Measurements from ENCODE around the gene PLD5.

Gene PLD5

GRCh38 chr1:242454262-242455051 is 70.0 kb downstream of the PLD5 start:
- FAIRE-seq (peak; percentile 5), DNase-seq (ENCODE audit: insufficient read length, low spot score) (no peak)
- TF ChIP-seq TAF1 (IDR thresholded peaks at IDR 0.05; ENCODE audit: low read depth, low read length), result no peak
- TF ChIP-seq POLR2AphosphoS5 (IDR thresholded peaks at IDR 0.05; ENCODE audit: low read depth, low read length), result no peak
- TF ChIP-seq SPI1 (IDR thresholded peaks at IDR 0.05; ENCODE audit: low read depth, low read length), result no peak
- no peak for TF ChIP-seq POU2F2 (IDR thresholded peaks at IDR 0.05; ENCODE audit: low read depth, low read length)
- no peak for TF ChIP-seq PAX5 (IDR thresholded peaks at IDR 0.05; ENCODE audit: insufficient read depth, low read length, severe bottlenecking)
- TF ChIP-seq POLR2A (IDR thresholded peaks at IDR 0.05; ENCODE audit: low read depth, low read length), result no peak

- no peak for DNase-seq (ENCODE audit: insufficient read length, low spot score)
- TF ChIP-seq PAX5 (IDR thresholded peaks at IDR 0.05; ENCODE audit: insufficient read depth, low read length, severe bottlenecking) (no peak), TAF1 (IDR thresholded peaks at IDR 0.05; ENCODE audit: low read depth, low read length) (no peak)
- FAIRE-seq, result no peak
Measured at GRCh38 chr1:242452573-242452972, 71.9 kb downstream of the PLD5 start.

- FAIRE-seq (no peak), DNase-seq (ENCODE audit: insufficient read length, low spot score) (no peak)
- no peak for TF ChIP-seq SPI1 (IDR thresholded peaks at IDR 0.05; ENCODE audit: low read depth, low read length)
- TF ChIP-seq PAX5 (IDR thresholded peaks at IDR 0.05; ENCODE audit: insufficient read depth, low read length, severe bottlenecking), result no peak
- no peak for TF ChIP-seq POLR2AphosphoS5 (IDR thresholded peaks at IDR 0.05; ENCODE audit: low read depth, low read length)
- TF ChIP-seq POLR2A (IDR thresholded peaks at IDR 0.05; ENCODE audit: low read depth, low read length), result no peak
- TF ChIP-seq TAF1 (IDR thresholded peaks at IDR 0.05; ENCODE audit: low read depth, low read length), result no peak
- no peak for TF ChIP-seq POU2F2 (IDR thresholded peaks at IDR 0.05; ENCODE audit: low read depth, low read length)
Measured at GRCh38 chr1:242449661-242450060, 74.8 kb downstream of the PLD5 start.

- TF ChIP-seq POLR2AphosphoS5 (IDR thresholded peaks at IDR 0.05; ENCODE audit: low read depth, low read length), result no peak
- TF ChIP-seq PAX5 (IDR thresholded peaks at IDR 0.05; ENCODE audit: insufficient read depth, low read length, severe bottlenecking), result no peak
- TF ChIP-seq SPI1 (IDR thresholded peaks at IDR 0.05; ENCODE audit: low read depth, low read length), result no peak
- no peak for TF ChIP-seq TAF1 (IDR thresholded peaks at IDR 0.05; ENCODE audit: low read depth, low read length)
- TF ChIP-seq POU2F2 (IDR thresholded peaks at IDR 0.05; ENCODE audit: low read depth, low read length), result no peak
- TF ChIP-seq POLR2A (IDR thresholded peaks at IDR 0.05; ENCODE audit: low read depth, low read length), result no peak
- no peak for DNase-seq (ENCODE audit: insufficient read length, low spot score)
- FAIRE-seq, result no peak
Measured at GRCh38 chr1:242448910-242449645, 75.4 kb downstream of the PLD5 start.

- DNase-seq (ENCODE audit: insufficient read length, low spot score) (no peak), FAIRE-seq (no peak)
- TF ChIP-seq POLR2AphosphoS5 (IDR thresholded peaks at IDR 0.05; ENCODE audit: low read depth, low read length) (no peak), TAF1 (IDR thresholded peaks at IDR 0.05; ENCODE audit: low read depth, low read length) (no peak), PAX5 (IDR thresholded peaks at IDR 0.05; ENCODE audit: insufficient read depth, low read length, severe bottlenecking) (no peak), POU2F2 (IDR thresholded peaks at IDR 0.05; ENCODE audit: low read depth, low read length) (no peak), SPI1 (IDR thresholded peaks at IDR 0.05; ENCODE audit: low read depth, low read length) (no peak), POLR2A (IDR thresholded peaks at IDR 0.05; ENCODE audit: low read depth, low read length) (no peak)
Measured at GRCh38 chr1:242447689-242448088, 76.8 kb downstream of the PLD5 start.

GRCh38 chr1:242440757-242441156 is 83.7 kb downstream of the PLD5 start:
- DNase-seq (ENCODE audit: insufficient read length, low spot score) (no peak), FAIRE-seq (no peak)
- TF ChIP-seq TAF1 (IDR thresholded peaks at IDR 0.05; ENCODE audit: low read depth, low read length), result no peak
- no peak for TF ChIP-seq SPI1 (IDR thresholded peaks at IDR 0.05; ENCODE audit: low read depth, low read length)
- no peak for TF ChIP-seq POU2F2 (IDR thresholded peaks at IDR 0.05; ENCODE audit: low read depth, low read length)
- no peak for TF ChIP-seq POLR2AphosphoS5 (IDR thresholded peaks at IDR 0.05; ENCODE audit: low read depth, low read length)

GRCh38 chr1:242435200-242435599 is 89.3 kb downstream of the PLD5 start:
- no peak for DNase-seq (ENCODE audit: insufficient read length, low spot score)
- TF ChIP-seq POLR2AphosphoS5 (IDR thresholded peaks at IDR 0.05; ENCODE audit: low read depth, low read length), result no peak
- TF ChIP-seq TAF1 (IDR thresholded peaks at IDR 0.05; ENCODE audit: low read depth, low read length), result no peak
- TF ChIP-seq SPI1 (IDR thresholded peaks at IDR 0.05; ENCODE audit: low read depth, low read length), result no peak
- TF ChIP-seq POLR2A (IDR thresholded peaks at IDR 0.05; ENCODE audit: low read depth, low read length), result no peak
- TF ChIP-seq PAX5 (IDR thresholded peaks at IDR 0.05; ENCODE audit: insufficient read depth, low read length, severe bottlenecking), result no peak
- TF ChIP-seq POU2F2 (IDR thresholded peaks at IDR 0.05; ENCODE audit: low read depth, low read length), result no peak
- no peak for FAIRE-seq

GRCh38 chr1:242432491-242433095 is 91.9 kb downstream of the PLD5 start:
- FAIRE-seq (no peak), DNase-seq (ENCODE audit: insufficient read length, low spot score) (no peak)

GRCh38 chr1:242431786-242432185 is 92.7 kb downstream of the PLD5 start:
- FAIRE-seq, result no peak
- TF ChIP-seq TAF1 (IDR thresholded peaks at IDR 0.05; ENCODE audit: low read depth, low read length), result no peak
- no peak for TF ChIP-seq POLR2AphosphoS5 (IDR thresholded peaks at IDR 0.05; ENCODE audit: low read depth, low read length)
- no peak for TF ChIP-seq SPI1 (IDR thresholded peaks at IDR 0.05; ENCODE audit: low read depth, low read length)
- TF ChIP-seq PAX5 (IDR thresholded peaks at IDR 0.05; ENCODE audit: insufficient read depth, low read length, severe bottlenecking), result no peak
- no peak for TF ChIP-seq POU2F2 (IDR thresholded peaks at IDR 0.05; ENCODE audit: low read depth, low read length)
- TF ChIP-seq POLR2A (IDR thresholded peaks at IDR 0.05; ENCODE audit: low read depth, low read length), result no peak
- DNase-seq (ENCODE audit: insufficient read length, low spot score), result no peak

More at GRCh38 chr1:242432491-242433095, 91.9 kb downstream of the PLD5 start:
- TF ChIP-seq PAX5 (IDR thresholded peaks at IDR 0.05; ENCODE audit: insufficient read depth, low read length, severe bottlenecking), result no peak
- no peak for TF ChIP-seq POLR2AphosphoS5 (IDR thresholded peaks at IDR 0.05; ENCODE audit: low read depth, low read length)
- TF ChIP-seq SPI1 (IDR thresholded peaks at IDR 0.05; ENCODE audit: low read depth, low read length), result no peak
- no peak for TF ChIP-seq POU2F2 (IDR thresholded peaks at IDR 0.05; ENCODE audit: low read depth, low read length)
- TF ChIP-seq POLR2A (IDR thresholded peaks at IDR 0.05; ENCODE audit: low read depth, low read length), result no peak
- TF ChIP-seq TAF1 (IDR thresholded peaks at IDR 0.05; ENCODE audit: low read depth, low read length), result no peak

All from GM12891 (cell line).